Stimulated activated CD4-positive, alpha-beta T cell treated with anti-CD3 and anti-CD28 coated beads, Interleukin-15, amount 100 ng/mL, for 1 hour (primary cell): ENCODE measurements around the gene ZNF331.

Source experiments
- DNase-seq, 2 donors: peaks; one replicate each; pipeline ENCODE4 v3.0.0-alpha.2; 2020; ENCODE audit warnings: low read depth in 1 of 2, low spot score in 1 of 2

The ZNF331 gene

GRCh38 chr19:53571339-53571738, 33.4 kb downstream of the ZNF331 start:
- DNase-seq: no peak

DNA sequence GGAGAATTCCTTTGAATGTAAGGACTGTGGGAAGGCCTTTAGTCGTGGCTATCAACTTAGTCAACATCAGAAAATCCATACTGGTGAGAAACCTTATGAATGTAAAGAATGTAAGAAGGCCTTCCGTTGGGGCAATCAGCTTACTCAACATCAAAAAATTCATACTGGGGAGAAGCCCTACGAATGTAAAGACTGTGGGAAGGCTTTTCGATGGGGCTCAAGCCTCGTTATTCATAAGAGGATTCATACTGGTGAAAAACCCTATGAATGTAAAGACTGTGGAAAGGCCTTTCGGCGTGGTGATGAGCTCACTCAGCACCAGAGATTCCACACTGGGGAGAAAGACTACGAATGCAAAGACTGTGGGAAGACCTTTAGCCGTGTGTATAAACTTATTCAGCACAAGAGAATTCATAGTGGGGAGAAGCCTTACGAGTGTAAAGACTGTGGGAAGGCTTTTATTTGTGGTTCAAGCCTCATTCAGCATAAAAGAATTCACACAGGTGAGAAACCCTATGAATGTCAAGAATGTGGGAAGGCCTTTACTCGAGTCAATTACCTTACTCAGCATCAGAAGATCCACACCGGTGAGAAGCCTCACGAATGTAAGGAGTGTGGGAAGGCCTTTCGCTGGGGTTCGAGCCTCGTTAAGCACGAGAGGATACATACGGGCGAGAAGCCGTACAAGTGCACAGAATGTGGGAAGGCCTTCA, 39.2 kb downstream of the ZNF331 start:
- no peak for DNase-seq

- DNase-seq: no peak
Measured at GRCh38 chr19:53577968-53578367, 40.0 kb downstream of the ZNF331 start.

- DNase-seq: no peak
Measured at GRCh38 chr19:53579518-53579917, 41.6 kb downstream of the ZNF331 start.

DNA sequence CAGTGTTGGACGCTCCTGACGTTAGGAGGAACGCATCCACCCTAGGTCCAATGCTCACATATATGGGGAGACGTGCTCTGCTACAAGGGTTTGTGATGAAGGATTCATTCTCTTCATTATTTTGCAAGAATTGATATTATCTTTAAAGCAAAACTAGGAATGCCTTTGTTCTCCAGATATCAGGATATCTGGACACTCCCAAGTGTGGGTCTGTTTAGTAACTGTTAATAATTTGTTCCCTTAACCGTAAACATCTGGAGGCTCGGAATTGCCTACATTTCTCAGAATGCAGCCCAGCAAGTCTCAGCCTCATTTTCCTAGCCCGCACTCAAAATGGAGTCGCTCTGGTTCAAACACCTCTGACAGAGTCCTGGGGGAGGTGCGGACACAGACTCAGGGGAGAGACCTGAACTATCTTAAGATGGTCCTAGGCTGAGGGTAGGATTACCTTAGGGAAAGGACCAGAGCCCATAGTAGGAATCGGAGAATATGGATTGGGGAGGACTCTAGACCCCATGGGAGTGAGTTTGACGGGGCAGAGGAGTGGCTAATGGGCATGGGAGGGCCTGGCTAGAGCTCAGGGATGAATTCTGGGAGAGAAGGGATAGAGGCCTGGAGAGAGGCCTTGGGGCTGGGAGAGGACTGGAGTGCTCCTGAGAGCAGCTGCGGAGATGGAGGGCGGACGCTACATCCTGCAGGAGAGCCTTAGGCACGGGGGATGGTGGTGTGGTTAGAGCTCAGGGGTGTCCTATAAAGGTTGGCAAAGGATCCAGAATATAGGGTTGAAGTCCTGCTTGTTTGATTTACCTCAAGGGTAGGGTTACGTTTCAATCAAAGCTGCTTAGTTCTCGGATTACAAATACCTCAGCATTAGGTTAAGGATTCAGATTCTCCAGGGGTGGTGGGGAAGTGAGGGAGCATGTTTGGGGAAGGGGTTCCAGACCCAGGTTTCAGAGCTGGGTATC, 43.2 kb downstream of the ZNF331 start:
- DNase-seq: no peak

DNA sequence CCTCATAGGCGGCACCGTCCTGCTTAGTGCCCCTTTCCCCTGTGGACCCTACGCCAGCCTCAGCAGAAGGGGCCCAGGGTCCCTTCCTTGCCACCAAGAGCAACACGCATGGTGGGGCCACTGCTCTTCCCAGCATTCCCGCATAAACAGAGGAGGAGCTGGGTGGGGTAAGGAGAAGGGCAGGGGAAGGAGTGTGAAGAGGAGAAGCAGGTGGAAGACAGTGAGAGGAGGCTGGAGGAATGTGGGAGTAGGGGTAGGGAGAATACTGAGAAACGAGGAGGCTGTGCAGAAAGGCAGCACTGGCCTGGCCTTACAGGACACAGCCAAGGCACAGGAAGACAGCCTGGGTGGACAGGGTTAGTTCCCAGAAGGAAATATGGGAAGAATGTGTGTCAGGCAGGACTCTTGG, 43.9 kb downstream of the ZNF331 start:
- no peak for DNase-seq

DNA sequence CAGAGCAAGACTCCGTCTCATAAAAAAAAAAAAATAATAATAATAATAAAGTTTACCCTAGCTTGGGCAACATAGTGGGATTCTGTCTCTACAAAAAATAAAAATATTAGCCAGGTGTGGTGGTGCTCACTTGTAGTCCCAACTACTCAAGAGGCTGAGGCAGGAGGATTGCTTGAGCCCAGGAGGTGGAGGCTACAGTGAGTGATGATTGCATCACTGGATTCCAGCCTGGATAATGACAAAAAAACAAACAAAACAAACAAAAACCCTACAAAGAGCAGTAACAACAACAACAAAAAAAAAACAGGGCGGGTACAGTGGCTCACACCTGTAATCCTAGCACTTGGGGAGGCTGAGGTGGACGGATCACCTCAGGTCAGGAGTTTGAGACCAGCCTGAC, 45.2 kb downstream of the ZNF331 start:
- no peak for DNase-seq

DNA sequence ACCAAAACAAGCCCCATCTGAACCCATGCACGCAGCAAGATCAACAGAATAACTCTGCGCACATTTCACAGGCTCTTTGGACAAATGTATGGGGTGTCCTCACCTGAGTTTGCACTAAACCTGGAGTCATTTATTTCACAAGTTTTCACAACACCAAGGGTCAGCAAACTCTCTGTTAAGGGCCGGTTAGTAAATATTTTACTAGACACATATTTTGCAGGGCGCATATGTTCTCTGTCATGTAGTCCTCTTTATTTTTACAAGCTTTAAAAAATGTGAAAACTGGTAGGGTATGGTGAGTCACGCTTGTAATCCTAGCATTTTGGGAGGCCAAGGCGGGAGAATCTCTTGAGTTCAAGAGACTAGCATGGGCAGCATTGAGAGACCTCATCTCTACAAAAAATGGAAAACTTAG, 48.3 kb downstream of the ZNF331 start:
- DNase-seq: no peak

- DNase-seq: no peak
Measured at GRCh38 chr19:53594811-53595509, 57.0 kb downstream of the ZNF331 start.

DNA sequence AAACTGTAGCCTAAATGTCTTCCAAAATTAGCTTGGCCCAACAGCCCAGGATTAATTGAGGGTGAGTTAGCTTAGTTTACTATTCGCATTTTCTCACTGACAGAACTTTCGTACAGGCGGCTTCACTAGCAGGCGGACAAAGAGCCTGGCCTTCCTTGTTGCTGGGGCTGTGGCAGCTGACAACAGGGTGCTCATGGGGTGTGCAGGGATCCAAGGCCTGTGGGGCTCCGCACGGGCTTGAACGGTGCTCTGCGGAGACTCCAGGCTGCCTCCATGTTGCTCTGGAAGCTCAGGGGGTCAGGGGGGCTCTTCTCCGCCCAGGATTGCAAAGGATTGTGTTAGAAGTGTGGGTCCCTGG, 57.5 kb downstream of the ZNF331 start:
- DNase-seq: no peak

- no peak for DNase-seq
Measured at GRCh38 chr19:53596056-53596455, 58.1 kb downstream of the ZNF331 start.

DNA sequence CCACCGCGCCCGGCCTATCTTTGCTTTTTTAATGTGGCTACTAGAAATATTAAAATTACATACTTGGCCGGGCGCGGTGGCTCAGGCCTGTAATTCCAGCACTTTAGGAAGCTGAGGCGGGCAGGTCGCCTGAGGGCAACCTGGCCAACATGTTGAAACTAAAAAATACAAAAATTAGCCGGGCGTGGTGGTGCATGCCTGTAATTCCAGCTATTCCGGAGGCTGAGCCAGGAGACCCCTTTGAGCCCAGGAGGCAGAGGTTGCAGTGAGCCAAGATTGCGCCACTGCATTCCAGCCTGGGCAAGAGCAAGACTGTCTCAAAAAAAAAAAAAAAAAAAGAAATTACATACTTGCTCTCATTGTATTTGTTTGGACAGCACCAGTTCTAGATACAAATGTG, 59.1 kb downstream of the ZNF331 start:
- DNase-seq: no peak

DNA sequence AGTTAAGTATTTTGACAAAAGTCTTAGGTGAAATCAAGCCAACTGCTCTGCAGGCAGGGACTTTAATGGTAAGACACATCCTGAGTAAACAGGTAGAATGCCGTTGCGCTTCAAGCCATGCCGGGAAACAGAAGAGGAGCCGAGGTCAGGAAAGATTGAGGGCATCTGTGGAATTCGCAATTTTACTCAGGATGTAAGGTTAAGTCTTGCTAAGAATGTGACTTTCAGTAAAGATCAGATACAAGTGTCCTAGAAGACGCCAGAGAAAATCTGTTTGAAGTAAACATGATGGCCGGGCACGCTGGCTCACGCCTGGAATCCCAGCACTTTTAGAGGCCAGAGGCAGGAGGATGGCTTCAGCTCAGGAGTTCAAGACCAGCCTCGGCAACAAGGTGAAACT, 60.4 kb downstream of the ZNF331 start:
- no peak for DNase-seq

GRCh38 chr19:53600217-53600616, 62.3 kb downstream of the ZNF331 start:
- no peak for DNase-seq

- DNase-seq: no peak
Measured at GRCh38 chr19:53606031-53606430, 68.1 kb downstream of the ZNF331 start.

DNA sequence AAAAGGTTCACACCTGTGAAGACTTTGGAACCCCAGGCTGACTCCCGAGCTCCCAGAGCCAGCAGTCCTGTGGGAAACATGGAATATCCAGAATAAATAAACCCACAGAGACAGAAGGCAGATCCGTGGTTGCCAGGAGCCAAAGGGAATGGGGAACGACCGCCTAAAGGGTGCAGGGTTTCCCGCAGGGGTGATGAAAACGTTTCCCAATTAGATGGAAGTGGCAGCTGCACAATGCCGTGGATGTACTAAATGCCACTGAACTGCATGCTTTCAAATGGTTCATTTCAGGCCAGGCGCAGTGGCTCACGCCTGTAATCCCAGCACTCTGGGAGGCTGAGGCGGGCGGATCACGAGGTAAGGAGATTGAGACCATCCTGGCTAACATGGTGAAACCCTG, 70.4 kb downstream of the ZNF331 start:
- no peak for DNase-seq

DNA sequence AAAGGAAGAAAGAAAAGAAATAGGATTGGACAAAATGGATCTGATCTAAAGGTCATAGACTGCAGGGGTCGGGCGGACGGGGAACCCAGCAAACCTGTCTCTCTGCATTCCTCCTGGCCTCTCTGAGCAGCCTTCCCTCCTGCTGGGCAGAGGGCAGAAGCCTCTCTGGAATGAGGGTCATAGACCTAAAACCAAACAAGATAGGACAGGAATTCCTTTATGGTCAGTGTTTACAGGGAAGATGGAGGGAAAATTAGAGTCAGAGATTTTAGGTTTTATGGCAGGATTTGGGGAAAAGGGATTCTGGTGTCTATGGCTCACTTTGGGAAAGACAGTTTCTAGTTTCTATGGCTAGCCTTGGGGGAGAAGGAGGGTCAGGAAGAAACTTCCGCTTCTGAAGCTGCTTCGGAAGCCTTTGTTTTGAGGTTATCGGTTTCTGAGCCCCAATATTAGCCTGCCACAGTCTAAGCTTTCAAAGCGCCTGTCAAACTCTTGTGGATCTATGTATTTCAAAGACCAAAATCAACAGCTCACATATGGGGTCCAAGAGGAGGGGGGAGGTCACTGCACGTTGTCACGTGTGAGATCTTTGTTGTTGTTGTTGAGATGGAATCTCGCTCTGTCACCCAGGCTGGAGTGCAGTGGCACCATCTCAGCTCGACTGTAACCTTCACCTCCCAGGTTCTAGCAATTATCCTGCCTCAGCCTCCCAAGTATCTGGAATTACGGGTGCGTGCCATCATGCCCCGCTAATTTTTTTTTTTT, 75.0 kb downstream of the ZNF331 start:
- no peak for DNase-seq

- no peak for DNase-seq
Measured at GRCh38 chr19:53621885-53622740, 84.2 kb downstream of the ZNF331 start.

GRCh38 chr19:53624771-53625545, 87.0 kb downstream of the ZNF331 start:
- DNase-seq: no peak
